A673 (cell line): ENCODE results near the gene CLEC16A. TPM values are rescaled to one million over a fixed set of nuclear protein-coding genes. Genes with fewer than 3 reads are reported as not detected.

Experiments used
- BruUV-seq: library from RNA; stranded (reverse); fragments of 400-500 nt; replicated peaks from 2 replicates; lab custom pipeline; 2021; lab: Mats Ljungman, UMichigan
- CTCF ChIA-PET: fragments of 300-600 bp; sonication (Branson Sonifier 250); formaldehyde crosslinking; loops from one replicate; lab custom pipeline; 2022; ENCODE audit warnings: antibody characterized with exemption; lab: Charles Lee
- POLR2A ChIA-PET: fragments of 300-600 bp; sonication (Branson Sonifier 250); formaldehyde crosslinking; loops from one replicate; lab custom pipeline; 2022; ENCODE audit warnings: antibody characterized with exemption; ENCODE audit not compliant: low non-redundant PET; lab: Charles Lee
- DNase-seq: peaks from one replicate; pipeline ENCODE4 v3.0.0-alpha.2; 2015; ENCODE audit warnings: low spot score
- H3K27ac ChIP-seq: fragments of 200-600 bp; sonication (generic); 2 replicates; pipeline ENCODE4 v1.5.1; 2016; ENCODE audit warnings: mixed run types, low read depth, mild to moderate bottlenecking, mixed read lengths, antibody characterized with exemption, low read length; ENCODE audit not compliant: poor library complexity, severe bottlenecking
- H3K27me3 ChIP-seq: fragments of 200-600 bp; sonication (generic); replicated peaks from 2 replicates; pipeline ENCODE4 v1.6.1; 2017; ENCODE audit warnings: mixed run types, low read depth, mild to moderate bottlenecking, mixed read lengths, antibody characterized with exemption, low read length; ENCODE audit not compliant: insufficient read depth, poor library complexity
- H3K36me3 ChIP-seq: fragments of 200-600 bp; sonication (generic); 2 replicates; pipeline ENCODE4 v1.6.1; 2016; ENCODE audit warnings: mixed run types, mild to moderate bottlenecking, mixed read lengths, antibody characterized with exemption, low read length; ENCODE audit not compliant: insufficient read depth, poor library complexity, severe bottlenecking
- H3K4me1 ChIP-seq: fragments of 200-600 bp; sonication (generic); 2 replicates; pipeline ENCODE4 v1.6.1; 2017; ENCODE audit warnings: mixed run types, mild to moderate bottlenecking, mixed read lengths, antibody characterized with exemption, low read length; ENCODE audit not compliant: insufficient read depth, poor library complexity, severe bottlenecking
- H3K4me3 ChIP-seq: fragments of 200-600 bp; sonication (generic); 2 replicates; pipeline ENCODE4 v1.5.1; 2016; ENCODE audit warnings: low read depth, mixed run types, mild to moderate bottlenecking, mixed read lengths, low read length; ENCODE audit not compliant: poor library complexity, severe bottlenecking
- H3K9me3 ChIP-seq: fragments of 200-600 bp; sonication (generic); 2 replicates; pipeline ENCODE4 v1.6.1; 2016; ENCODE audit warnings: mixed run types, low read depth, mild to moderate bottlenecking, mixed read lengths, antibody characterized with exemption, low read length; ENCODE audit not compliant: poor library complexity, severe bottlenecking
- EZH2 ChIP-seq: fragments of 200-600 bp; sonication (generic); IDR thresholded peaks from 2 replicates; pipeline ENCODE4 v1.6.1; 2017; ENCODE audit warnings: borderline replicate concordance, low read depth, mild to moderate bottlenecking, mixed read lengths, antibody characterized with exemption, low read length; ENCODE audit not compliant: poor library complexity, severe bottlenecking
- intact Hi-C: fragments of 100-400 bp; cut with micrococcal nuclease; formaldehyde crosslinking; loops from one replicate; pipeline ENCODE4 v1.10.0; 2022; ENCODE audit not compliant: unreplicated experiment
- total RNA-seq: library from RNA; stranded (reverse); gene quantifications from 2 replicates; pipeline ENCODE4 v1.2.3, GENCODE V29; 2021
- TF ChIP-seq, protein P1 (sequence below): fragments of 300-800, 200-600 bp; sonication (generic); conservative IDR thresholded peaks from 2 replicates; pipeline ENCODE4 v1.5.1; 2017; ENCODE audit warnings: low read depth, mild to moderate bottlenecking, antibody characterized with exemption, low read length, moderate library complexity, mixed read lengths

The CLEC16A gene
- total RNA-seq, 1 experiment from 2014 or later = 23.4 TPM

DNA sequence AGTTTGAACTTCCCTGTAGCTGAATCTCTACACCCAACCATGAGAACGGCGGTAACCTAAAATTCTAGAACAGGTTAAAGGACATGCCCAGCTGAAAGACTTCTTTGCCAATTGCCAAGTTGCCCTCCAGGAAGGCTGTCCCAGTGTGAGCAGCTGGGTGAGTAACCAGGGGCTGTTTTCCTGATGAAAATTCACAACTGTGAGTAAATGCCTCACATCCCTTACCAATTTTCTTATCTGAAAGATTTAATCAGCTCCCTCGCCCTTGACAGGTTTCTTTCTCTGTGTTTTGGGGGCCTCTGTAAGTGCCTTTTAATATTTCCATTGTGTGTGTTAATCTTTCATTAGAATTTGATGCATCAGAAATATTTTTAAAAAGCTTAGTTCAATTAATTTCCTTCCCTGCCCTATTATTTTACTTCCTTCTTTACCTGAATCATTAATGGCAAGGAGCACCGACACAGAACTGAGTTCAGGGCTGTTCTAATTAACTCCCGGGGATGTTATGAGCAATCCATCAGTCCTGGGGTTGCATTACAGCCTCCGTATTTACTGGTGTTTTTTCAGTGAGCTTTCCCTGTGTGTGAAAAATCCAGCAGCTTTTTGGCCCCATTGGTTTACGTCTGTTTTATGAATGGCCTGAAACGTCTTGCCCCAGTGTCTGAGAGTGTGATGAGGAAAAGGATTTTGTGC lies 152.9 kb downstream of the CLEC16A start:
- Histone ChIP-seq H3K4me1 (peaks cover 19% of the 10 kb centered on the region), H3K36me3 (no peaks in the 10 kb centered on the region), H3K9me3 (no peaks in the 10 kb centered on the region), H3K27me3 (no peaks in the 10 kb centered on the region), H3K4me3 (no peak overlapping the region), H3K27ac (no peak overlapping the region)
- intact Hi-C loops = no loop called here
- ChIA-PET POLR2A (no interaction called here), CTCF (interaction anchor here (0.6 kb wide), 1 partner anchor 13 kb away, joined by 3 read pairs; no protein-coding TSS in a partner anchor)
- no TSS peak for BruUV-seq
- TF ChIP-seq EZH2 = no peak
- TF ChIP-seq, protein P1, sequence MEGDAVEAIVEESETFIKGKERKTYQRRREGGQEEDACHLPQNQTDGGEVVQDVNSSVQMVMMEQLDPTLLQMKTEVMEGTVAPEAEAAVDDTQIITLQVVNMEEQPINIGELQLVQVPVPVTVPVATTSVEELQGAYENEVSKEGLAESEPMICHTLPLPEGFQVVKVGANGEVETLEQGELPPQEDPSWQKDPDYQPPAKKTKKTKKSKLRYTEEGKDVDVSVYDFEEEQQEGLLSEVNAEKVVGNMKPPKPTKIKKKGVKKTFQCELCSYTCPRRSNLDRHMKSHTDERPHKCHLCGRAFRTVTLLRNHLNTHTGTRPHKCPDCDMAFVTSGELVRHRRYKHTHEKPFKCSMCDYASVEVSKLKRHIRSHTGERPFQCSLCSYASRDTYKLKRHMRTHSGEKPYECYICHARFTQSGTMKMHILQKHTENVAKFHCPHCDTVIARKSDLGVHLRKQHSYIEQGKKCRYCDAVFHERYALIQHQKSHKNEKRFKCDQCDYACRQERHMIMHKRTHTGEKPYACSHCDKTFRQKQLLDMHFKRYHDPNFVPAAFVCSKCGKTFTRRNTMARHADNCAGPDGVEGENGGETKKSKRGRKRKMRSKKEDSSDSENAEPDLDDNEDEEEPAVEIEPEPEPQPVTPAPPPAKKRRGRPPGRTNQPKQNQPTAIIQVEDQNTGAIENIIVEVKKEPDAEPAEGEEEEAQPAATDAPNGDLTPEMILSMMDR = no peak
- DNase-seq = no peak

GRCh38 chr16:11097787-11098167 lies 153.4 kb downstream of the CLEC16A start:
- POLR2A ChIA-PET = no interaction called here
- no TSS peak for BruUV-seq
- peaks cover 25% of the 10 kb centered on the region for H3K4me1 ChIP-seq
- H3K27ac ChIP-seq = no peak overlapping the region
- intact Hi-C loops = no loop called here
- no peaks in the 10 kb centered on the region for H3K27me3 ChIP-seq
- no peak overlapping the region for H3K4me3 ChIP-seq
- no peaks in the 10 kb centered on the region for H3K36me3 ChIP-seq
- DNase-seq = no peak
- TF ChIP-seq EZH2 = no peak
- TF ChIP-seq, protein P1 = no peak
- H3K9me3 ChIP-seq = no peaks in the 10 kb centered on the region
- CTCF ChIA-PET = interaction anchor here (0.6 kb wide), 1 partner anchor 12 kb away, joined by 3 read pairs; no protein-coding TSS in a partner anchor

- intact Hi-C loops = no loop called here
- no peak overlapping the region for H3K27ac ChIP-seq
Observed at GRCh38 chr16:11098601-11099390, 154.4 kb downstream of the CLEC16A start.

More at GRCh38 chr16:11098601-11099390, 154.4 kb downstream of the CLEC16A start:
- Histone ChIP-seq H3K9me3 (no peaks in the 10 kb centered on the region), H3K4me3 (no peak overlapping the region), H3K4me1 (peaks cover 26% of the 10 kb centered on the region), H3K27me3 (no peaks in the 10 kb centered on the region), H3K36me3 (no peaks in the 10 kb centered on the region)
- TF ChIP-seq, protein P1 = no peak
- ChIA-PET CTCF (interaction anchor here (0.6 kb wide), 1 partner anchor 59 kb away, joined by 3 read pairs; no protein-coding TSS in a partner anchor), POLR2A (no interaction called here)
- no peak for DNase-seq
- no TSS peak for BruUV-seq
